Measurements from ENCODE around the gene SPTLC3.
"Not testable (repeated sequence)": the region's sequence is repeated elsewhere in the genome, so short reads cannot be mapped to it uniquely, and the experiment has no call there.

SPTLC3 gene

DNA sequence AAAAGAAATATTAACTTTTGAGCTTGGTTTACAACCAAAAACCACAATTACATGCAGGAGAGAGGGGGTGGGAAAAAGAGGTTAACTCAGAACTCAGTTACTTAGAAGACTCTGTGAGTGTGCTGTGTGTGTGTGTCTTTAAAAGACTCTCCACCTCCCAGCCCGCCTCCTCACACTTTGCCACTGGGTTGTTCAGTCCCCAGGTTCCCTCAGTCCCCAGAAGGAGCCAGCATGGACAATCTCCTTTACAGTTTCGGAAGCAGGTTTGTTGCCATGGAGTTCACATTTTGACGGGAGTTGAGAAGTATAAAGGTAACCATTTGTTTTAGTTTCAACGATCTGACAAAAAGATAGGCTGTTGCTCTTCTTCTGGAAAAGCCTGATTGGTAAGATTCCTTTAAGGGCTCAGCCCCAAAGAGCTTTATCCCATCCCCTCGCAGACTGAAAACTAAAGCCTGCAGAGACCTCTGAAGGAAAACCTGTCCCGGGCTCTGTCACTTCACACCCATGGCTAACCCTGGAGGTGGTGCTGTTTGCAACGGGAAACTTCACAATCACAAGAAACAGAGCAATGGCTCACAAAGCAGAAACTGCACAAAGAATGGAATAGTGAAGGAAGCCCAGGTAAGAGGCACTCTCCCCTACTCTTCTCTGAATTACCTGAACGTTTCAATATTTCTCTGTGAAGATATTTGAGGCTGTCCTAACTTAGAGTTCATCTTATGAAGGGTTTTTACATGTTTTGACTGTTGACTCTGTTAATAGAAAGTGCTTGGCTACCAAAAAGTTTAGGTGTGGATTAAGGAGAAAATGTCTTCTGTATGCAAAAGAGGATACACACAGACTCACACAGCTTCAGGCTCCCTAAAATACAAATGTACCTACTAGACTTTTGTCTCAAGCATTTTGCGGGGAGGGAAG is at the start of gene SPTLC3:
SPTLC3 (plus strand) TSS at position 212 of the 921 bp plus-strand sequence; CDS start at position 508, 296 bp downstream.
- no peak for DNase-seq (ENCODE audit: low read depth in 3 of 3)

DNA sequence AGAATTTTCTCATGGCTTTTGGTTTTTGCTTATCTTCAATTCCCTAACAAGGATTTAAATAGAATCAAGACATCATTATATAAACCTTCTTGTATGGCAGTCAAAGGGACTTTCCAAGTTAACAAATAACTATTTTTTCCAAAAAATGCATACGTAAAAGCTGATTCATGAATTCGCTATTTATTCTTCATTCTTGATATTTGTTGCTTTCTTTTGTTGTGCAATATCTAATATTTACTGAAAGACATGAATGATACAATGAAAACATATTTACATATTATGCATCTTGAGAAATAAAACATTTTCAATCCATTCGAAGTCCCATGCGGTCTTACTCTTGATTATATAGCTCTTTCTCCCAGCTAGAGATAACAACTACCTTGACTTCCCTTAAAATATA is 47.0 kb upstream of the SPTLC3 start:
- no peak for DNase-seq (ENCODE audit: low read depth in 3 of 3)

DNA sequence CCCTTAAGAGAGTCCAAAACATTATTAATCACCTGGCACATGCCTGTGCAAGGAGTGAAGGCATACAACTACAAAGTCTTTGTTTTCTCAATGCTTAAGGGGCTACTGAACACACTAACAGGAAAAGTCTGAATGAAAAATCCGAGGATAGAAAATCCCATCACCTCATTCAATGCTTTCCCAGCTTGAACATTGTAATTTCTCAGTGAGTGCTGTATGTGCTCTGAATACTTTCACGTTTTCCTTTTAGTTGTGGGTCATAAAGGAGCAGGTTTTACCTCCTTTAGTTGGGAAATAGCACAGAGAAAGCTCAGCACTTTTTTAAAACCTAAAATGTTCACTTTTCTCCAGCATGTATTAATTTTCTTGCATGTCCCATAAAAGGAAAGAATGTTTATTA is 45.9 kb upstream of the SPTLC3 start:
- no peak for DNase-seq (ENCODE audit: low read depth in 3 of 3)

DNA sequence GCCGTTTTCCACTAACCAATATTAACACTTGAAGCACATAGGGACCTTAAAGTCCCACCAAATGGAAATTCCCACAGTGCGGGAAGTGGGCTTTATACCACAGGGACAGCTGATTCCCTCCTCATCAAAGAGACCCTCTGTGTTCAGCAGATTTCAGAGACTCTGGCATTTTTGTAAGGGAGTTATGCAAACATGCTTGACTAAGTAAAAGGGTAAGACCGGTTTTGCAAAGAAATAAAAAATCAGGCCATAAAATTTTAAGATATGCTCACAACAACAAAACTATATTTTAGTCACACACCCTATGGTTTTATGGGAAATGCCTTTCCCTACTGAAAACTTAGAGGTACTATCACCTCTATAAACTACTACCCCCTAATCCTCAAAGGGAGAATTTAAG is 45.4 kb upstream of the SPTLC3 start:
- no peak for DNase-seq (ENCODE audit: low read depth in 3 of 3)

DNA sequence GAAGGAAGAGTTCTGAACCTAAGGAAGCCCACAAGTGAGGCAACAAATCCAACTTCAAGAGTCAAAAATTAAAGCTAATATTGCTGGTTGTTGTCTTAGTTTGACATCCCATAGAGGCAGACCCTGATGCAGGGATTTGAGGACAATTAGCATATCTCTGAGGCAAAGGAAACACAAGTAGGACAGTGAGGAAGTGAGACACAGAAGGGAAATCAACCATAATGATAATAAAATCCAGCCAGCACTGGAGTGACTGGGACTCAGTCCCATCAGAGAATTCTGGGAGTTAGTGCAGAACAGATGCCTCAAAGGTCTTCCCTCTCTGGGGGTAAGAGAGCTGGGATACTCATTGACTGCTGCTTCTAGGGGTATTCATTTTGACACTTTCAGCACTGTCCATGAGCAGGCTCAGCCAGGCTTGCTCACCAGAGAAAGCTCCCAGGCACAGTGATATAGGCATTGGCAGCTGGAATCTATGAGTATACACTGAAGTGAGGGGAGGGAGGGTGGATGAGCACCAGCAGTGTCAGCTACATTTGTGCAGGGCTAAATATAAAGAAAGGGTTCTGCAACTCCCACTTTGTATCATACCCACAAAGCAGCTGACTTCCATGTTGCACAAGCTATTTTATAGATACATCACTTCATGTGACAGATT is 43.4 kb upstream of the SPTLC3 start:
- no peak for DNase-seq (ENCODE audit: low read depth in 3 of 3)

DNA sequence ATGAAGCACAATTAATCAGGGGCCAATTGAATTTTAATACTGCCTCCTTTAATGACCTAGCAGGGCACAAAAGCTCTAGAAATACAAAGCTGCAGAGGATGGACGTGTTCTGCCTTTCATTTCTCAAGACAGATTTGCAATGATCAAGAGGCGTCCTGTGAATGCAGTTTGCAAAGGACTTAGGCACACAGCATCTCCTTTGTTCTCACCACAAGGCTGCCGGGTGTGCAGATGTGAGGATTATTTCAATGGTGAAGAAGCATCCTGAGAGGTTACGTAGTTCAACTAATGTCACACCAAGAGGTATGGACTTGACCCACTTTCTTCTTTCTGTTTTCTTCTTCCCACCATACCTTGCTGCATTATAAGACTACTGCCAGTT is 42.9 kb upstream of the SPTLC3 start:
- no peak for DNase-seq (ENCODE audit: low read depth in 3 of 3)

DNA sequence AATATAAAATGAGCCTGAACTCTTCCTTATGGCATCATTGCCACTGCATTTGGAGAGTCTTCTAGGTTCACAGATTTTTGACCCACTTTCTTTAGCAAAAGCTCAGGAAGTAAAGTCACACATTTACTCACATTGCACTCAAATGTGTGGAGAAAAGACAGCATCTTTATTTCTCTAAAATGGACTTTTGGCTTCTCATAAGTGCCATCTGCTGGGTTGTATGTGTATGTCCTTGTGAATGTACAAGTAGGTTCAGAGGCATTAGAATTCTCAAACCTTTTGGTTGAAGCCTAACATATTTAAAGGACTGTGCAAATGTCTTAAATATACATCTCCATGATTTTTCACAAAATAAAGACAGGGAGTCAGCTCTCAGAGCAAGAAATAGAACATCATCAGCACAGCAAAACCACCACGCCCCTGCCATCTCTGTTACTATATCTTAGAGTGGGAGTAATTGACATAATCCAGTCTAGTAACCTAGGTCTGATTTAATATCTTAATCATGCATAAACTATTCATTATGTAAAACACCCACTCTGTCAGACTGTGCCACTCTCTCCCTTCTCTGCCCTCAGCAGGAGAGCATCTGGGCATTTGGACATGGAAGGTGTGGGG is 42.2 kb upstream of the SPTLC3 start:
- no peak for DNase-seq (ENCODE audit: low read depth in 3 of 3)

DNA sequence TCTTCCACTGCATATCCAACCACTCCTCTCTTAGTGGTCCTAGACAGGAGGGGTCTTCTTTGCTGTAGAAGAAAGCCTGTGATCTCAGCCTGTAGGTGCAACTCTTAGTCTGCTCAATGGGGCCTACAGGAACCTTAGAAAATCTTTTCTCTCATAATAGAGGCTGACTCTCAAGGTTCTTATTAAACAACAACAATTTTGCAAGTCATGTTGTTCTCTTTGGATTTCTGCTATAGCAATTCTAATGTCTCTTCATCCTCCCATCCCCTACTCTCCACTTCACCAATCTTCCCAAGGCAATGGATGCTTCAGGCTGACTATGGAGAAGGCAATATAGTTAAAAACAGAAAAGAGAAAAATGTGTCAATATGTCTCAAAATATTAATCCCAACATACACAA is 40.8 kb upstream of the SPTLC3 start:
- no peak for DNase-seq (ENCODE audit: low read depth in 3 of 3)

DNA sequence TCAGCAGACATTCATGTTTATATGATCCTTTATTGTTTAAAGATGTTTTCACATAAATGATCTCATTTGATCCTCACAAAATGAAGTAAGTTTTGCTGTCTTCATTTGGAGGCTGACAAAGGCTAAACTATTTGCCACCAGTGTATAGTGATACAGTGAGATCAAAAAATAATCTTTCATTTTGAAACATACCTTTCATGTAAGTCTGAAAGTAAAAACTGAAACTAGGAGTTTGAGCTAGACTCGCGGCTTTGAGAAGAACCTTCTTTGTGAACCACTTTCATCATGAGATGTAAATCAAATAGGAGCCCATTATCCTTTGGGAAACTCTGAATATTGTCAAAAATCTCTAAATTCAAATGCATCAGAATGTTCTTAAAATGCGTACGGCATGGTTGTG is 40.3 kb upstream of the SPTLC3 start:
- DNase-seq (ENCODE audit: low read depth in 3 of 3): no peak

DNA sequence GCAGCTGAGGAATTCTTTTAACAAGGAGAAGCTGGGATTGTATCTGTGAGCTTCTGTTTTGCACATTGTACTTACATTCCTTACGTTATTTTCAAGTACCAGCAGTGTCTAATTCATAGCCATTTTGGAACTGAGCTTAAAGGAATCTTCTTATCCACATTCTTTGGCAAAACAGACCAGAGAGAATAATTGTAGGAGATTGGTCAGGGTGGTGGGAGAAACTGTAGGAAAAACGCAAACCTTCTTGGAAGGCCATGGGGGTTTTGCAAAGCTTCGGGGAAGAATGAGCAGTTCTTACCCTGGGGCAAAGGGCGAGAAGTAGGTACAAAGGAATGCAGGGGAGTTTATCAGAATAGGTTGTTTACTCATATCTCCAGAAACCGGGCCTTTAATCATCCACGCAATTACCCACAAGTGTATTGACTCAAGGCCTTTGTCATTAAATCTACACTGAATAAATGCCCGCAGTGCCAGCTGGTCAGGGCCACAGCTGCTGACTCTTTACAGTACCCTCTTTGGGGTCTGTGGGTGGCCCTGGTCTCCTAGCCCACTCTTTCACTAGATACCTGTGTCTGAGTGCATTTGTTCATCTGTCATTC is 39.6 kb upstream of the SPTLC3 start:
- DNase-seq (ENCODE audit: low read depth in 3 of 3): no peak

DNA sequence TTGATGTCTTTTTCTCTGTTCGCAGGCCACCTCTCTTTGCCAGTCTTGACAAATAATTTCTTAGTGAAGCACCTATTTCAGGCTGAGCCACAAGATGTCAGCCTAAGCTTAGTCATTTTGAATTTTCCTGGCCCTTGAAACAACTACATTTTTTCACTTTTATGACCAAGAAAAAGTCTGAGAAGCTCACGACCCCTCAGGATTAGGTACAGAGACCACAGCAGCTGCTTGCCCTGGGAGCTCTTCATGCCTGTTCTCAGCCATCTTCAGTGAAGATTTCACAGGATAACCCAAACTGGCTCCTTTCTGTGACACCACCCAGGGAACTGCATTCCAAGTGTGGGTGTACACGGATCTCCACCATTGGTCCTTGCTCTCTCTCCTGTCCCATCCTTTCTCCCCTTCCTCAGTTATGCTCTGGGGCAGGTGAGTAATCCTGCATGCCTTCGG is 38.4 kb upstream of the SPTLC3 start:
- no peak for DNase-seq (ENCODE audit: low read depth in 3 of 3)

DNA sequence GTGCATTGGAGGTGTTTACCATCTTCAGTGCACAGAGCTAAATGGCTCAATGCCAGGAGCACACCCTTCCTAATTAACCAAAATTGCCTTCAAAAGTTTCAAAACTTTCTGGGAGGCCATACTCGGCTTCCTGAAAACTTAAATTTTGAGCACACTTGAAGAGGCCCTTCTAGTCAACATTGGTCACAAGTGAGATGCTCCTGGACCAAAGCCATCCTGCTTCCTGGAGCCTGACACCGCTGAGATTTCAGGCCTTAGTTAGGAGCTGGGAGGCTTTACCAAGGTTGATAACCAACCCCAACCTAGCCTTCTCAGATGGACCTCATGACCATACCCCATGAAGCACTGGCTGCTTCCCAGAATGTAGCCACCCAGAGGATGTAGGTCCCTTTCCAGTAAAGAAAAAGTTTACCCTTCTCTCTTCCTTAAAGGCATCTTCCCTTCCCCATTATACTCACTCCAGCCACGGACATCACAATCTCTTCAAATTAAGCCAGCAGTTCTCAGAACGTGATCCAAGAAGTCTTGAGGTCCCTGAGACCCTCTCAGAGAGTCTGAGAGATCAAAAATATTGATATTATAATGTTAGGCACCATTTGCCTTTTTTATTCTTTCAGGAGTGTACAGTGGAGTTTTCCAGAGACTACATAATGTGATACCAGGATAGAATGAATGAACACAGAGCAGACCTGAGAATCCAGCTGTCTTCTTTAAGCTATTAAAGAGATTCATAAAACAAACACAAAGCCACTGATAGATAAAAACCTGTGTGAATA is 32.8 kb upstream of the SPTLC3 start:
- no peak for DNase-seq (ENCODE audit: low read depth in 3 of 3)

DNA sequence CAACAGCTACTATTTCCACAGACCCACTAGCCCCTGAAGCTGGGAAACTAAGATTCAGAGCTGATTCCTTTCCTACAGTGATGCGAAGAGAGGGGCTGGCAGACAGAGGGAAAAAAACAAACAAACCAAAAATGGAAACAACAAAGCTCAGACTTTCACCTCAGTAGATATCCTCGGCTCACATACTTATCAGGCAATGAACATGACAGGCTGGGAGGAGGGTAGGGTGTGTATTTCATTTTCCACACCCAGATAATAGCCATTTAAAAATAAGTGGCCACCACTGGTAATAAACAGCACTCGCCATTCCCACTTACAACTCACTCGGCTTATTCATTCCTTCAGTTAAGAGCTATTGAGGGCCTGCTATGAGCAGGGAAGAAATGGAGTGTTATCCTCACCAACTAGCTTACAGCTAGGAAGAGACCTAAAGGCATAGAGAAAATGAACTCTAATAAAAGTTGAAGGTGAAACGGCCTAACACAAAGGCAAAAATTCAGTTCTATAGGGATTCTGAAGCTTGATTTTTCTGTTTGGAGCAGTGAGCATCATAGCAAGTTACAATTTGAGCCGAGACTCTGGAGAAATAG is 32.0 kb upstream of the SPTLC3 start:
- DNase-seq (ENCODE audit: low read depth in 3 of 3): no peak

DNA sequence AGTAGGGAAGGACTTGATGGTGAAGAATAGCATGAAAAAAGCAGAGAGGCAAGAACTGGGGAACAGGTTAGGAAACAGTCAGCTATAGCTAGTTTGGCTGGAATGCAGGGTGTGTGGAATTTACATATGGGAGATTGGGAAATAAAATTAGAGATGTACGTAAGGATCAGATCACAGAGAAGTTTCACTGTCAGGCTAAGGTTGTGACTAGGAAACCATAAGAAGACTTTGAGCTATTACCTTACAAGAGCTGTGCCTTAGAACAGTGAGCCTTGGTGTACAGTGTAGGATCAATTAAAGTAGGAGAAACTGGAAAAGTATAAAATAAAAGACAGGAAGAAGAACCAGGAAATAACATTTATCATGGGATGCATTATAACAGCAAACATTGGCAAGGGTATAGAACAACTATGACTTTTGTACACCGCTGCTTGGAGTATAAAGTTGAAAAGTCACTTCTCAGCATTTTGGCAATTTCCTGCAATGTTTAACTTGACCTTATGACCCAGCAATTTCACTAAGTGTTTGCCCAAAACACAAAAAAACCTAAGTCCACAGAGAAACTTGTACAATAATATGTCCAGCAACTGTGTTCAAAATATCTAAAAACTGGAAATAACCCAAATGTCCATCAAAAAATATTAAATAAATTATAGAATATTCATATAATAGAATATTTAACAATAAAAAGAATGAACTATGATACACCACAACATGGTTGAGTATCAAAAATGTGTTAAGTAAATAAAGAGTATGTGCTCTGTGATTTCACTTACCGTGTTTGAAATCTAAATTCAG is 31.2 kb upstream of the SPTLC3 start:
- DNase-seq (ENCODE audit: low read depth in 3 of 3): no peak

DNA sequence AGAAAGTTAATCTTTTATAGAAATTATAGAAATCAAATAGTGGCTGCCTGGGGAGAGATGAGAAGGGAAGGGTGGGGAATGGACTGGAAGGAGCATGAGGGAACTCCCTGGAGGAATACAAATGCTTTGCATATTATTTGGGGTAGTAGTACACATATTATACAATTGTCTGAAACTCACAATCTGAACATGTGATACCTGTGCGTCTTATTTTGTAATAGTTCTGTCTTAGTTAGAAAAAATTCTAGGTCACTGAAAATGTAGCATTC is 30.7 kb upstream of the SPTLC3 start:
- no peak for DNase-seq (ENCODE audit: low read depth in 3 of 3)

DNA sequence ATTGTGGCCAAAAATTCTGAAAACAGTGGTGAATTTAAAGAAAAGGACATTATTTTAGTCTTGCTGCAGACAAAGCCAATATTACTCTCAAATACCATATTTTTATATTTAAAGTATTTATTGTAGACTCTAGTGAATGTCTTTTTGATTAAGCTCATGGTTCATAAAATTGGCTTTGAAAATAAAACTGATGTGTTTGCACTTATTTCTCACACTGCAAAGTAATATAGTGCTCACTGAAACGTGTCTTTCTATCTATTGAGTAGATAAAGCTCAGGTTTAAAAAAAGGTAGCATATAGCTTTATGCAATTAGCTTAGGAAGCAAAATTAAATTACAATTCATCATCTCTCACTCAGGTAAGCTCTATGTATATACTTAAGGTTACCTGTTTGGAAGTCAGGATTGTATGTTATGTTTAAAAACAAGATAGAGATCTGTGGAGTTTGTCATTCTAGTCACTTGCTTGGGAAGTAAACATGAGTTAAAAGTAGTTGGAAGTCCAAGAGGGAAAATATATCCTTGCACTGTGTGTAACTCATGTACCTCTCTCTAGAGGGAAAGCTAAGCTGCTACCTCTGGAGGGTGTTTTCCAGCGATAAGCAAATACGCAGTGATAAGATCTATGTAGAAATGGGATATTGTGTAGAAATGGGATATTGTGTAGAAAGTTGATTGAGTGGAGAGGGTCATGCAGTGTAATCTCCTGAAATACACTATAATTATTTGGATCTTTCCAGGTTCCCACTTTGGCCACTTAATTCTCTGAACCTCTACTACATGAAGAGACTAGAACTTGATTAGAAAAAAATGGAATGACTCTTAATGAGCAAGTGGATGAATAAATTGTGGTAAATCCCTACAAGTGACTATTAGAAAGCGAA is 29.9 kb upstream of the SPTLC3 start:
- no peak for DNase-seq (ENCODE audit: low read depth in 3 of 3)

DNA sequence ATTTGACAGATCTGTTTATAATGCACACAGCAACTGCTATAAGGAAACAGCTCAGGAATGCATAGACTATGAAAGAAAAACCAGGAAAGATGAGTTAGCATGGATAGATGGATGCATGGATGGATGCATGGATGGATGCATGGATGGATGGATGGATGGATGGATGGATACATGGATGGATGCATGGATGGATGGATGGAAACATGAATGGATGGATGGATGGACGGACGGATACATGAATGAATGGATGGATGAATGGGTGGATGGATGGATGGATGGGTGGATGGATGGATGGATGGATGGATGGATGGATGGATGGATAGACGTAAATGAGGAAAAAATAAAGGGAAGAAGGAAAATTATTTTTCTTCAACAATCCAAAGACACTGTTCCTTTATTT is 29.1 kb upstream of the SPTLC3 start:
- not testable (repeated sequence) for DNase-seq (ENCODE audit: low read depth in 3 of 3)

DNA sequence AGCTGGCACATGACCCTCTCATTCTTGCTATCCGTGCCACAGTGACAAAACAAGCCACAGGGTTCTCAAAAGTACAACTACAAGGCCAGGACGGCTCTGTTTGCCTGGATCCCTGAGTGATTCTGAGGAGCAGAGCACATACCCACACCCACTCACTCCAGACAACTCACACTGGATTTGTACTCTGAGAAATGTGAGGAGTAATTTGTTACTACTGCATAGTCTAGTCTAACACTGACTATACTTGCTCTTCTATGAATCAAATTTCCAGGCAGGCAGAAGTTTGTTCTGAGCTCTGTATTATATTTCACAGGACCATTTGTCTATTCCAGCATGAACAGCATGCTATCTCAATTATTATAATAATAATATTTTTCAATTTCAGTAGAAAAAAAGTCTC is 26.7 kb upstream of the SPTLC3 start:
- no peak for DNase-seq (ENCODE audit: low read depth in 3 of 3)

DNA sequence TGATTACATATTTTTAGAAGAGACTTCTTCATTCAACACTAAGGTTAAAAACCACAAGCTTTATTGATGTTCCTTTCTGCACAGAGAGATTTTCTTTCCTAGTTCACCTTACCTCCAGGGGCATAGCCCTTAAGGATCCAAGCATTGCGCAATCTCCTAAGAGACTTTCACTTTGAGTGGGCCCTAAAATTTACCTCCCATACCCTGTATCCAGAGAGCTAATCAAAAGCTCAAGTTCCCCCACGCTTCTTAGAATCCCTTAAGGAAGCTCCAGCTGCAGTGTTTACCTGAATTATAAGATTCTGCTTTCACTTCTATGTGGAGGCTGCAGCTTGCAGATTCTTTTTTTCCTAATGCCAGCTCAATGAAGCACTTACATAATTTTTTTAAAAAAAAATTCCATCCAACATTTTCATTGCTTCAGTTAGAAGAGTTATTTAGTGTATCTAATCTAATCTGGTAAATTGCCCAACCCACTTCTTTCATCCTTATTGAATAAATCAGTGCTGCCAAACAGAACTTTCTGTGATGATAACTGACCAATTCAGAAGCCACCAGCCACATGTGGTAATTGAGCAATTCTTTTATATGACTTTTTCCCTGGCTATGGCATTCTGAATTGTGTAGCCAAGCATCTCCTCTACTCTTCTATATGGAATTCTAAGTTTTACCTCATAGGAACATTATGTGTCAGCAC is 24.6 kb upstream of the SPTLC3 start:
- no peak for DNase-seq (ENCODE audit: low read depth in 3 of 3)
